ENCODE results near the gene SMIM41. TPM values are rescaled to one million over a fixed set of nuclear protein-coding genes. Genes with fewer than 3 reads are reported as not detected.

Gene SMIM41
- total and polyA plus RNA-seq, 4 donors, result 0.03 to 0.50 (median 0.24) TPM; not detected in 1

DNA sequence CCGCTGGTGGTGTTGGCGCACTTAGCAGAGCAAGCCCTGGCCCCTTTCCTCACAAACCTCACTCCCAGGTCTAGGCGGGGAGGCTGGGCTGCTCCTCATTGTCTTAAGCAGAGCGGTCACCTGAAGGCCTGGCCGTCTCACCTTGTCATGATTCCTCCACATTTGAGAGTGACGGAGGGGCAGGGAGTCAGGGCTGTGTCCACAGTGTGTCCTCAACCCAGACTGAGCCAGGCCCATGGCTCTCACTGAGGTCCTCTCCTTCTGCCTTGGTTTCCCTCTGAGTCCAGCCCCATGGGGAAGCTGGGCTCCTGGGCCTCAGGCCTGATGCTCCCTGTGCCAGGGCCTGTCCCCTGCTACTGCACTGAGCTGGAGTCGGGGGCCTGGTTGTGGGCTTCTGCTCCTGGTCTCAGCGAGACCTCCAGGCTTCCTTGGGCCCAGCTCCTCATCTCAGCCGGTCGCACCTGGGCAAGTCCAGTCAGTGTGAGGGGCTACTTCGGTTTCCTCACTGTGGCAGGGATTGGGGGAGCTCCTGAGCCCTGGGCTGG is 67.4 kb downstream of the SMIM41 start (continued):
- TF ChIP-seq CTCF (IDR thresholded peaks at IDR 0.05; ENCODE audit: low read depth, low read length, missing input control) (no peak), GABPA (IDR thresholded peaks at IDR 0.05 in 1 of 2, conservative IDR thresholded peaks at IDR 0.05 in 1 of 2) (no peak), EGR1 (IDR thresholded peaks at IDR 0.05; ENCODE audit: low read depth in 2 of 2) (no peak)

DNA sequence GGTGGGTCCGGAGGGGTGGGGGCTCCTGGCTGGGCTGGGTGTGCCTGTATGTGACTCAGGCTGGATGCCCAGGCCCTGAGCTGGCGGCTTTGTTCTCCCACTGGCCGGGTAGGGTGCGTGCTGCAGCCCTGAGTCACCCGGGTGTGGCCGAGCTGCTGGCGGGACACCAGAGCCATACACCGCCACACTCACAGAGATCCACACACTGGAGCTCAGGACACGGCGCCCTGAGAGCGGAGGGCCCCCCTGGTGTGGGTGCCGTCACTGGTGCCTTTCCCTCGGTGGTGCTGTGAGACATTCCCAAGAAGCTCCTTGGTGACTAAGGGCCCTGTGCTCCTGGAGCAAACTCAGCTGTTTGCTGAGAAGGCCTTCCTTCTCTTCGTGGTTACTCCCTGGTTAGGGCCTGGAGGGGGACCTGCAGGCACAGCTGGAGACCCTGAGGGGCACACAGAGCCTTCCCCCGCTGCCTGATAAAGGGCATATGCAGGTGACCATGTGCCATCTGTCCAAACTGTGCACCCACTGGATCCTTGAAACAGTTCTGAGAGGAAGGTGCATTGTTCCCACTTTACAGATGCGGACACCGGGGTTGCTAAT is 68.0 kb downstream of the SMIM41 start:
- TF ChIP-seq NR2F2 (IDR thresholded peaks at IDR 0.05) (no peak), GABPA (IDR thresholded peaks at IDR 0.05 in 1 of 2, conservative IDR thresholded peaks at IDR 0.05 in 1 of 2) (no peak), FOXA1 (IDR thresholded peaks at IDR 0.05) (no peak), CTCF (IDR thresholded peaks at IDR 0.05; ENCODE audit: low read depth, low read length, missing input control) (no peak), ATF3 (IDR thresholded peaks at IDR 0.05) (no peak), MAX (IDR thresholded peaks at IDR 0.05) (no peak), RXRA (IDR thresholded peaks at IDR 0.05) (no peak)

DNA sequence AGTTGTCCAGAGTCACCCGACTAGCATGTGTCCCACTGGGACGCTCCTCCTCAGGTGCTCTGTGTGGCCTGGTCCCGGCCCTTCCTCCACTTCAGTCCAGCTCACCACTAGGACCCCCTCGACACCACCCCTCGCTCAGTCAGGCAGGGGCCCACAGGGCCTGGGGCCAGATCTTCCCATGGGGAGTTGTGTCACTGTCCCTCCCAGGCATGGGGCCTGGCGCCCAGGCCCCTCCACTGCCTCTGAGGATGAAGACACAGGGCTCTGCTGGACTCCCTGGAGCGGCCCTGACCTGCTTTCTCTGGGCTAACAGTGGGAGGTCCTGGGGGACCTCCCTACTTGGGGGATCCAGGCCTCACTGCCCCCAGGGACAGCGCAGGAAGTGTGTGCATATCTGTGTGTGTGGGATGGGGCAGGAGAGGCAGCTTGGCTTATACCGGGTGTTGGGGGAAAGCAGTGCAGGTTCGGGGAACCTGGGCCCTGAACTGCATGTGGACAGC is 68.5 kb downstream of the SMIM41 start:
- Histone ChIP-seq H3K36me3 (ENCODE audit: control insufficient read depth in 4 of 4, insufficient read depth in 3 of 4, low read depth in 1 of 4, low read length in 3 of 4) (no peaks in the 10 kb centered on the region), H3K9me3 (ENCODE audit: control insufficient read depth in 4 of 4, low read length in 3 of 4) (no peaks in the 10 kb centered on the region), H3K4me1 (ENCODE audit: control insufficient read depth in 4 of 4, insufficient read depth in 4 of 4, low read length in 3 of 4) (peaks cover 0 to 2% (median under 1%) of the 10 kb centered on the region in 4 donors), H3K4me3 (ENCODE audit: low read depth in 1 of 3, low read length in 3 of 3) (no peak overlapping the region), H3K9ac (ENCODE audit: low read depth in 1 of 2, low read length in 2 of 2) (no peak overlapping the region), H3K27ac (ENCODE audit: low read depth in 1 of 2, low read length in 2 of 2) (no peak overlapping the region), H3K27me3 (ENCODE audit: control insufficient read depth in 4 of 4, insufficient read depth in 4 of 4, low read length in 3 of 4) (no peaks in the 10 kb centered on the region)
- WGBS, result 86% methylated on average over 10 of the region's 10 CpGs
- TF ChIP-seq RAD21 (IDR thresholded peaks at IDR 0.05) (no peak), HNF4A (conservative IDR thresholded peaks at IDR 0.05) (no peak), MAX (IDR thresholded peaks at IDR 0.05) (no peak), FOXA2 (IDR thresholded peaks at IDR 0.05) (no peak), NR2F2 (IDR thresholded peaks at IDR 0.05) (no peak)
- TF ChIP-seq, protein P1, sequence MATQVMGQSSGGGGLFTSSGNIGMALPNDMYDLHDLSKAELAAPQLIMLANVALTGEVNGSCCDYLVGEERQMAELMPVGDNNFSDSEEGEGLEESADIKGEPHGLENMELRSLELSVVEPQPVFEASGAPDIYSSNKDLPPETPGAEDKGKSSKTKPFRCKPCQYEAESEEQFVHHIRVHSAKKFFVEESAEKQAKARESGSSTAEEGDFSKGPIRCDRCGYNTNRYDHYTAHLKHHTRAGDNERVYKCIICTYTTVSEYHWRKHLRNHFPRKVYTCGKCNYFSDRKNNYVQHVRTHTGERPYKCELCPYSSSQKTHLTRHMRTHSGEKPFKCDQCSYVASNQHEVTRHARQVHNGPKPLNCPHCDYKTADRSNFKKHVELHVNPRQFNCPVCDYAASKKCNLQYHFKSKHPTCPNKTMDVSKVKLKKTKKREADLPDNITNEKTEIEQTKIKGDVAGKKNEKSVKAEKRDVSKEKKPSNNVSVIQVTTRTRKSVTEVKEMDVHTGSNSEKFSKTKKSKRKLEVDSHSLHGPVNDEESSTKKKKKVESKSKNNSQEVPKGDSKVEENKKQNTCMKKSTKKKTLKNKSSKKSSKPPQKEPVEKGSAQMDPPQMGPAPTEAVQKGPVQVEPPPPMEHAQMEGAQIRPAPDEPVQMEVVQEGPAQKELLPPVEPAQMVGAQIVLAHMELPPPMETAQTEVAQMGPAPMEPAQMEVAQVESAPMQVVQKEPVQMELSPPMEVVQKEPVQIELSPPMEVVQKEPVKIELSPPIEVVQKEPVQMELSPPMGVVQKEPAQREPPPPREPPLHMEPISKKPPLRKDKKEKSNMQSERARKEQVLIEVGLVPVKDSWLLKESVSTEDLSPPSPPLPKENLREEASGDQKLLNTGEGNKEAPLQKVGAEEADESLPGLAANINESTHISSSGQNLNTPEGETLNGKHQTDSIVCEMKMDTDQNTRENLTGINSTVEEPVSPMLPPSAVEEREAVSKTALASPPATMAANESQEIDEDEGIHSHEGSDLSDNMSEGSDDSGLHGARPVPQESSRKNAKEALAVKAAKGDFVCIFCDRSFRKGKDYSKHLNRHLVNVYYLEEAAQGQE (IDR thresholded peaks at IDR 0.05), result no peak
- no peak for DNase-seq (ENCODE audit: low spot score)

More for the DNA sequence above, 68.0 kb downstream of the SMIM41 start:
- H3K27me3 ChIP-seq (ENCODE audit: control insufficient read depth in 4 of 4, insufficient read depth in 4 of 4, low read length in 3 of 4), result no peaks in the 10 kb centered on the region
- H3K27ac ChIP-seq (ENCODE audit: low read depth in 1 of 2, low read length in 2 of 2), result no peak overlapping the region
- no peak for DNase-seq (ENCODE audit: low spot score)
- peaks cover 0 to 1% (median under 1%) of the 10 kb centered on the region in 4 donors for H3K4me1 ChIP-seq (ENCODE audit: control insufficient read depth in 4 of 4, insufficient read depth in 4 of 4, low read length in 3 of 4)
- H3K4me3 ChIP-seq (ENCODE audit: low read depth in 1 of 3, low read length in 3 of 3), result no peak overlapping the region
- H3K9me3 ChIP-seq (ENCODE audit: control insufficient read depth in 4 of 4, low read length in 3 of 4), result no peaks in the 10 kb centered on the region
- 80% methylated on average over 17 of the region's 17 CpGs for WGBS
- H3K9ac ChIP-seq (ENCODE audit: low read depth in 1 of 2, low read length in 2 of 2), result no peak overlapping the region
- no peaks in the 10 kb centered on the region for H3K36me3 ChIP-seq (ENCODE audit: control insufficient read depth in 4 of 4, insufficient read depth in 3 of 4, low read depth in 1 of 4, low read length in 3 of 4)
